GM12891 (cell line): ENCODE measurements around the gene MGMT.

ENCODE experiments used
- PAX5 ChIP-seq: IDR thresholded peaks from 2 replicates; pipeline ENCODE4 v1.6.1; 2011; ENCODE audit warnings: low read length, moderate library complexity, mild to moderate bottlenecking; ENCODE audit not compliant: insufficient read depth, severe bottlenecking
- POLR2A ChIP-seq: IDR thresholded peaks from 2 replicates; pipeline ENCODE4 v1.6.1; 2011; ENCODE audit warnings: low read depth, low read length, control low read depth
- POLR2AphosphoS5 ChIP-seq: IDR thresholded peaks from 2 replicates; pipeline ENCODE4 v1.6.1; 2011; ENCODE audit warnings: low read depth, low read length, control low read depth
- SPI1 ChIP-seq: IDR thresholded peaks from 2 replicates; pipeline ENCODE4 v1.6.1; 2011; ENCODE audit warnings: low read depth, low read length, control low read depth
- TAF1 ChIP-seq: IDR thresholded peaks from 2 replicates; pipeline ENCODE4 v1.6.1; 2011; ENCODE audit warnings: low read depth, low read length, control low read depth

- TF ChIP-seq POLR2A, result no peak
- no peak for TF ChIP-seq TAF1
- TF ChIP-seq PAX5, result no peak
- no peak for TF ChIP-seq POLR2AphosphoS5
- no peak for TF ChIP-seq SPI1
These were observed 132.1 kb downstream of the MGMT start for GRCh38 chr10:129599160-129599559.
